ENCODE measurements around the gene SPDYE17.
"Not testable (repeated sequence)": the region's sequence is repeated elsewhere in the genome, so short reads cannot be mapped to it uniquely, and the experiment has no call there.

SPDYE17 gene

DNA sequence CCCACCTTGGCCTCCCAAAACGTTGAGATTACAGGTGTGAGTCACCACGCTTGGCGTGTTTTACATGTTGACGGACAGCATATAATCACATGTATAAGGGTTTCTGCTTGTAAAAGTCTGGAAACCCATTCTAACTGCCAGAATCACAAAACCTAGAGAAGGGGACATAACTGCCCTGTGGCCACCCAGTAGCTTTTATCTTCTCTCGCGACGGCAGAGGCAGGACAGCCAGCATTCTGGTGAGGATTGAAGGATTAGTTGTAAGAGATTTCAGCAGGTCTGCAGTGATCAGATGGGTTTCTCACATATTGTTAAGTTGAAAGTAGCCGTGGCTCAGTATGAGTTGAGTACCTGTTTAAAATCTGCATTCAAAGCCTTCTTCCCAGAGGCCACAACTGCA, 59.8 kb downstream of the SPDYE17 start:
- in situ Hi-C loops (cut with HindIII; ENCODE audit: low pct_ligation_motif_present, low sequenced_read_pairs); H3K4me3 ChIP-seq (ENCODE audit: low read depth, low read length); H3K36me3 ChIP-seq (replicated peaks); DNase-seq; H3K27ac ChIP-seq; H3K27me3 ChIP-seq (replicated peaks): not testable (repeated sequence)

Measured in brain microvascular endothelial cell (primary cell).